ENCODE results near the gene RAPGEF5. TPM values are rescaled to one million over a fixed set of nuclear protein-coding genes. Genes with fewer than 3 reads are reported as not detected.
A peak's percentile ranks its signal among the peaks of the same experiment; 100 is the strongest.

The RAPGEF5 gene
- total RNA-seq, 1 experiment from 2014 or later = 5.6 TPM

DNA sequence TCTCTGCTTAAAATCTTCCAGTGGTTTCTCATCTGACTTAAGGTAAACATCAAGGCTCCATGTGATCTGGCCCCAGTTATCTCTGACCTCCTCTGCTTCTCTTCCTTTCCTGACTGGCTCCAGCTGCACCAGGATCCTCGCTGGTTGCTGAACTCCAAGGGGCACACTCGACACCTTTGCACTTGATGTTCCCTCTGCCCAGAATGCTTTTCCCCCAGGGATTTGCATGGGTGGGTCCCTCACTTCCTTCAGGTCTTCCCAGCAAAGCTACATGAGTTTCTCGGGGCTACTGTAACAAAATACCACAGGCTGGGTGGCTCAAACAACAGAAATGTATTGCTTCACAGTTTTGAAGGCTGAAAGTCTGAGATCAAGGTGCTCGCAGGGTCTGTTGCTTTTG is 245.3 kb downstream of the RAPGEF5 start:
- Histone ChIP-seq H3K4me3 (ENCODE audit: low read length) (no peak overlapping the region), H3K9me2 (replicated peaks; ENCODE audit: low read length) (no peaks in the 10 kb centered on the region), H3K4me1 (ENCODE audit: insufficient read depth, low read length) (no peaks in the 10 kb centered on the region), H3K79me2 (ENCODE audit: low read length) (no peaks in the 10 kb centered on the region), H4K20me1 (ENCODE audit: low read length) (no peaks in the 10 kb centered on the region), H2AFZ (ENCODE audit: low read length) (no peak overlapping the region), H3K36me3 (ENCODE audit: low read depth, low read length) (no peaks in the 10 kb centered on the region), H3K4me2 (ENCODE audit: low read length) (no peak overlapping the region), H3K9me3 (ENCODE audit: low read length) (no peaks in the 10 kb centered on the region), H3K27ac (ENCODE audit: low read length) (no peak overlapping the region), H3F3A (ENCODE audit: low read length, unreplicated experiment) (no peaks in the 10 kb centered on the region), H3K27me3 (ENCODE audit: low read length) (no peaks in the 10 kb centered on the region), H3K9ac (ENCODE audit: low read length) (no peak overlapping the region)
- ChIA-PET CTCF (interaction anchor here (0.6 to 1.0 kb wide), 3 partner anchors 19 to 200 kb away, joined by 3 read pairs; no protein-coding TSS in a partner anchor), POLR2A (ENCODE audit: unreplicated experiment) (interaction anchor here (0.6 kb wide), 1 partner anchor 372 kb away, joined by 5 read pairs; no protein-coding TSS in a partner anchor)
- ATAC-seq (no peak), DNase-seq (no peak)
- intact Hi-C loops (cut with micrococcal nuclease) = loop anchor here (2.0 to 5.0 kb wide), 2 partner anchors 241 to 389 kb away; partner anchors contain the start of gene STEAP1B
- TF ChIP-seq, protein P1, sequence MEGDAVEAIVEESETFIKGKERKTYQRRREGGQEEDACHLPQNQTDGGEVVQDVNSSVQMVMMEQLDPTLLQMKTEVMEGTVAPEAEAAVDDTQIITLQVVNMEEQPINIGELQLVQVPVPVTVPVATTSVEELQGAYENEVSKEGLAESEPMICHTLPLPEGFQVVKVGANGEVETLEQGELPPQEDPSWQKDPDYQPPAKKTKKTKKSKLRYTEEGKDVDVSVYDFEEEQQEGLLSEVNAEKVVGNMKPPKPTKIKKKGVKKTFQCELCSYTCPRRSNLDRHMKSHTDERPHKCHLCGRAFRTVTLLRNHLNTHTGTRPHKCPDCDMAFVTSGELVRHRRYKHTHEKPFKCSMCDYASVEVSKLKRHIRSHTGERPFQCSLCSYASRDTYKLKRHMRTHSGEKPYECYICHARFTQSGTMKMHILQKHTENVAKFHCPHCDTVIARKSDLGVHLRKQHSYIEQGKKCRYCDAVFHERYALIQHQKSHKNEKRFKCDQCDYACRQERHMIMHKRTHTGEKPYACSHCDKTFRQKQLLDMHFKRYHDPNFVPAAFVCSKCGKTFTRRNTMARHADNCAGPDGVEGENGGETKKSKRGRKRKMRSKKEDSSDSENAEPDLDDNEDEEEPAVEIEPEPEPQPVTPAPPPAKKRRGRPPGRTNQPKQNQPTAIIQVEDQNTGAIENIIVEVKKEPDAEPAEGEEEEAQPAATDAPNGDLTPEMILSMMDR (conservative IDR thresholded peaks at IDR 0.05; ENCODE audit: low read depth, low read length) = no peak
- TF ChIP-seq EZH2phosphoT487 (IDR thresholded peaks at IDR 0.05; ENCODE audit: borderline replicate concordance, low read length) = no peak
- BruUV-seq (replicated peaks) = no TSS peak

DNA sequence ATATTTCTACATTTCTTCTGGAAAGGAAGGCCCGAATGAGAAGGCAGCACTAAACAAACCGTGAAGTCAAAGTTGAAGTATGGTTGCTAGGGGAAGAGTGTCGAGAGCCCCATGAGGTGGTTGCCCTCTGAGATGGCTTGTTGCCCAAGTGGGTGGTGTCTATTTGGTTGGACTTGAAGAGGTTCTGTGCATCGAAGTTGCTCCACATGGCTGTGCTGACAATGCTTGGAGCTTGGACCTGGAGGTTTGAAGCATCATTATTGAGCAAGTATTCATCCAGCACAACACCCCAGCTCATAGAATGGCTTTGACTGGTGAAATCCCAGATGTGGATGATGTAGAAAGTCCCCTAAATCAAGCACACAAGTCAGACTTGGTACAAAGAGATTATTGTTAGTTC is 246.1 kb downstream of the RAPGEF5 start:
- Histone ChIP-seq H3K9me3 (ENCODE audit: low read length) (no peaks in the 10 kb centered on the region), H4K20me1 (ENCODE audit: low read length) (no peaks in the 10 kb centered on the region), H3K27me3 (ENCODE audit: low read length) (no peaks in the 10 kb centered on the region), H3K9ac (ENCODE audit: low read length) (no peak overlapping the region), H3K27ac (ENCODE audit: low read length) (no peak overlapping the region), H3K9me2 (replicated peaks; ENCODE audit: low read length) (no peaks in the 10 kb centered on the region), H2AFZ (ENCODE audit: low read length) (no peak overlapping the region), H3K4me3 (ENCODE audit: low read length) (no peak overlapping the region), H3K36me3 (ENCODE audit: low read depth, low read length) (no peaks in the 10 kb centered on the region), H3K4me1 (ENCODE audit: insufficient read depth, low read length) (no peaks in the 10 kb centered on the region), H3F3A (ENCODE audit: low read length, unreplicated experiment) (no peaks in the 10 kb centered on the region), H3K79me2 (ENCODE audit: low read length) (no peaks in the 10 kb centered on the region), H3K4me2 (ENCODE audit: low read length) (no peak overlapping the region)
- ChIA-PET POLR2A (ENCODE audit: unreplicated experiment) (interaction anchor here (0.6 kb wide), 2 partner anchors 342 to 373 kb away, joined by 3 to 5 read pairs; no protein-coding TSS in a partner anchor), CTCF (interaction anchor here (1.0 to 1.3 kb wide), 2 partner anchors 9 to 146 kb away, joined by 3 read pairs; no protein-coding TSS in a partner anchor)
- no TSS peak for BruUV-seq (replicated peaks)
- no peak for ATAC-seq
- intact Hi-C loops (cut with micrococcal nuclease) = loop anchor here (1.0 to 5.0 kb wide), 5 partner anchors 145 to 390 kb away; partner anchors contain the start of gene STEAP1B
- no peak for DNase-seq
- no peak for TF ChIP-seq EZH2phosphoT487 (IDR thresholded peaks at IDR 0.05; ENCODE audit: borderline replicate concordance, low read length)
- TF ChIP-seq EZH2 (IDR thresholded peaks at IDR 0.05; ENCODE audit: low read length, unreplicated experiment) = no peak
- TF ChIP-seq, protein P1 (conservative IDR thresholded peaks at IDR 0.05; ENCODE audit: low read depth, low read length) = no peak

DNA sequence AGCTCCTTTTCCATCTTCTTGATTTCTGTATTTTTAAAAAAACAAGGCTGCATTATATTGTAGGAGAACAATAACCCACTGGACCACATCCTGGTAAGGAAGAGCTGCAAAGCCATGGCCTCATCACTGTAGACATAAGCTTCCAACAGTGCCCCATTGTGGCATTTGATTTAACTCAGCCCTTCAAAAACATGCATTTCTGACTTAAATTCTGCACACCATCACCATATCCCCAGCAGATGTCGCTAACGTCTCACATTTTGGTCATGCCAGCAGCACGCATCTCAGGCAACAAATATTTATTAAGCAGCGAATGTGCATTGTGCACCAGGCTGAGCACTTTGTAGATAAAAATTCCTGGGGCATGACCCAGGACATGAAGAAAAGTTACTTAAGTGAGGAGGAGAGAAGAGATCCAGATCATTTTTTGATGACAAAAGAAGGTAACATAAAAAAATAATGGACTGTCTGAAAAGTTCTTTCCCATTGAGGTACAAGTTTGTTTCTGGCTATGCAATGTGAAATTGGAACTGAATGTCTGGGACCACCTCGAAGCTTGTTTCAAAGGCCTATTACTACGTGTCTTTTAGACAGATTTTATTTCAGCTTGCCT is 246.6 kb downstream of the RAPGEF5 start:
- no peaks in the 10 kb centered on the region for H3F3A ChIP-seq (ENCODE audit: low read length, unreplicated experiment)
- H3K4me3 ChIP-seq (ENCODE audit: low read length) = no peak overlapping the region
- no peak for TF ChIP-seq EZH2 (IDR thresholded peaks at IDR 0.05; ENCODE audit: low read length, unreplicated experiment)
- TF ChIP-seq, protein P1 (conservative IDR thresholded peaks at IDR 0.05; ENCODE audit: low read depth, low read length) = peak; percentile 88
- H4K20me1 ChIP-seq (ENCODE audit: low read length) = no peaks in the 10 kb centered on the region
- H3K4me2 ChIP-seq (ENCODE audit: low read length) = no peak overlapping the region
- H3K9me2 ChIP-seq (replicated peaks; ENCODE audit: low read length) = no peaks in the 10 kb centered on the region
- POLR2A ChIA-PET (ENCODE audit: unreplicated experiment) = no interaction called here
- ATAC-seq (peak; percentile 92), DNase-seq (peak; percentile 84)
- no peak overlapping the region for H2AFZ ChIP-seq (ENCODE audit: low read length)
- BruUV-seq (replicated peaks) = no TSS peak
- intact Hi-C loops (cut with micrococcal nuclease) = loop anchor here (1.0 to 5.0 kb wide), 5 partner anchors 146 to 390 kb away; partner anchors contain the start of gene STEAP1B
- no peaks in the 10 kb centered on the region for H3K4me1 ChIP-seq (ENCODE audit: insufficient read depth, low read length)
- no peak overlapping the region for H3K27ac ChIP-seq (ENCODE audit: low read length)
- H3K36me3 ChIP-seq (ENCODE audit: low read depth, low read length) = no peaks in the 10 kb centered on the region
- no peaks in the 10 kb centered on the region for H3K79me2 ChIP-seq (ENCODE audit: low read length)
- H3K27me3 ChIP-seq (ENCODE audit: low read length) = no peaks in the 10 kb centered on the region
- CTCF ChIA-PET = interaction anchor here (0.6 to 1.4 kb wide), 15 partner anchors 8 to 615 kb away, joined by 3 to 16 read pairs (median 3); no protein-coding TSS in a partner anchor
- no peak overlapping the region for H3K9ac ChIP-seq (ENCODE audit: low read length)
- no peaks in the 10 kb centered on the region for H3K9me3 ChIP-seq (ENCODE audit: low read length)

Measured in PC-3 (cell line).